Measurements from ENCODE around the gene SLC16A3.

- no peak for TF ChIP-seq ZNF843 (tag by site-specific recombination; IDR thresholded peaks at IDR 0.05)
- TF ChIP-seq ZNF658 (tag by site-specific recombination; IDR thresholded peaks at IDR 0.05), result no peak
- TF ChIP-seq ZNF174 (tag by site-specific recombination; IDR thresholded peaks at IDR 0.05), result no peak
- no peak for TF ChIP-seq CTCF (tag by site-specific recombination; IDR thresholded peaks at IDR 0.05)
Observed at GRCh38 chr17:82238472-82239201, 9.8 kb downstream of the SLC16A3 start.

All from HEK293 (cell line).